H1 (cell line): ENCODE data around the gene PSMC5. TPM values are rescaled to one million over a fixed set of nuclear protein-coding genes. Genes with fewer than 3 reads are reported as not detected.
A peak's percentile ranks its signal among the peaks of the same experiment; 100 is the strongest.

Experiments used
- CTCF ChIA-PET: fragments of 300-600 bp; sonication (Branson Sonifier 250); formaldehyde crosslinking; loops from one replicate; lab custom pipeline; 2021; ENCODE audit not compliant: partially characterized antibody; lab: Charles Lee
- POLR2A ChIA-PET: fragments of 300-600 bp; sonication (Branson Sonifier 250); formaldehyde crosslinking; loops from one replicate; lab custom pipeline; 2021; ENCODE audit warnings: inconsistent platforms; ENCODE audit not compliant: partially characterized antibody; lab: Charles Lee
- DNase-seq, 2 experiments: peaks; one replicate each; pipeline versions ENCODE4 v3.0.0 to v3.0.0-alpha.2; 2010 to 2022; ENCODE audit warnings: low spot score in 2 of 2, low read depth in 1 of 2, mixed read lengths in 1 of 2
- FAIRE-seq: peaks from 2 replicates; lab custom pipeline; 2011; peaks lifted over from hg19 to GRCh38; lab: Jason Lieb, UNC
- H2AFZ ChIP-seq: 2 replicates; pipeline ENCODE4 v1.8.1; 2012; ENCODE audit warnings: low read length, inconsistent platforms
- H2AK5ac ChIP-seq: 2 replicates; pipeline ENCODE4 v1.6.1; 2013; ENCODE audit warnings: low read depth, low read length
- H2BK120ac ChIP-seq: replicated peaks from 2 replicates; pipeline ENCODE3; 2013; ENCODE audit warnings: low read depth, low read length, inconsistent platforms
- H2BK12ac ChIP-seq: 2 replicates; pipeline ENCODE4 v1.6.1; 2013; ENCODE audit warnings: low read depth, low read length
- H2BK15ac ChIP-seq: 2 replicates; pipeline ENCODE4 v1.6.1; 2013; ENCODE audit warnings: low read length
- H2BK20ac ChIP-seq: 2 replicates; pipeline ENCODE4 v1.6.1; 2013; ENCODE audit warnings: low read length
- H2BK5ac ChIP-seq: 2 replicates; pipeline ENCODE4 v1.6.1; 2013; ENCODE audit warnings: low read depth, low read length
- H3K14ac ChIP-seq: 2 replicates; pipeline ENCODE4 v1.6.1; 2013; ENCODE audit warnings: inconsistent platforms; ENCODE audit not compliant: insufficient read length
- H3K18ac ChIP-seq: 2 replicates; pipeline ENCODE4 v1.6.1; 2013; ENCODE audit warnings: low read length; ENCODE audit errors: extremely low read depth
- H3K23ac ChIP-seq: 2 replicates; pipeline ENCODE4 v1.6.1; 2013; ENCODE audit warnings: inconsistent platforms; ENCODE audit not compliant: insufficient read length
- H3K23me2 ChIP-seq: 2 replicates; pipeline ENCODE4 v1.6.1; 2013; ENCODE audit warnings: low read depth, low read length
- H3K27ac ChIP-seq: 2 replicates; pipeline ENCODE4 v1.6.1; 2011; ENCODE audit warnings: low read depth, low read length, inconsistent platforms
- H3K27me3 ChIP-seq, 4 experiments: replicated peaks in 1 of 4; 1 replicate in 1 of 4; 2 replicates in 3 of 4; pipeline versions ENCODE4 v1.6.1 to v1.8.1; 2011 to 2013; ENCODE audit warnings: low read length in 3 of 4, mild to moderate bottlenecking in 3 of 4, inconsistent platforms in 2 of 4, mixed read lengths in 2 of 4, moderate library complexity in 1 of 4; ENCODE audit not compliant: control insufficient read depth in 3 of 4, insufficient read depth in 3 of 4; ENCODE audit errors: extremely low read depth in 1 of 4
- H3K36me3 ChIP-seq, 4 experiments: 2 replicates each; pipeline versions ENCODE4 v1.6.1 to v1.8.1; 2011 to 2013; ENCODE audit warnings: mild to moderate bottlenecking in 4 of 4, low read length in 3 of 4, moderate library complexity in 2 of 4, control low read depth in 1 of 4, inconsistent platforms in 1 of 4; ENCODE audit not compliant: insufficient read depth in 4 of 4, control insufficient read depth in 2 of 4
- H3K4ac ChIP-seq: replicated peaks from 2 replicates; pipeline ENCODE3; 2013; ENCODE audit warnings: low read length, low read depth, mixed read lengths, inconsistent platforms; ENCODE audit not compliant: insufficient read length
- H3K4me1 ChIP-seq, 4 experiments: replicated peaks in 1 of 4; 1 replicate in 1 of 4; 2 replicates in 3 of 4; pipeline versions ENCODE4 v1.6.1 to v1.8.1; 2011 to 2013; ENCODE audit warnings: low read length in 3 of 4, inconsistent platforms in 2 of 4, mixed read lengths in 1 of 4; ENCODE audit not compliant: insufficient read depth in 4 of 4, control insufficient read depth in 3 of 4
- H3K4me2 ChIP-seq, 2 experiments: 2 replicates each; pipeline versions ENCODE4 v1.6.1 to v1.8.1; 2011 to 2013; ENCODE audit warnings: low read depth in 2 of 2, low read length in 2 of 2, control low read depth in 1 of 2, inconsistent platforms in 1 of 2, mild to moderate bottlenecking in 1 of 2; ENCODE audit not compliant: insufficient read depth in 1 of 2
- H3K4me3 ChIP-seq, 4 experiments: fragments of 200-600, 300-600 bp in 1 of 4; sonication (generic), shearing (Covaris generic), sonication (Bioruptor Twin) in 1 of 4; 2 replicates each; pipeline versions ENCODE4 v1.5.1 to v1.8.1; 2011 to 2016; ENCODE audit warnings: low read length in 4 of 4, low read depth in 3 of 4, control low read depth in 2 of 4, inconsistent platforms in 2 of 4, mild to moderate bottlenecking in 2 of 4, mixed read lengths in 1 of 4, moderate library complexity in 1 of 4; ENCODE audit not compliant: insufficient read depth in 2 of 4; ENCODE audit errors: extremely low read depth in 1 of 4
- H3K56ac ChIP-seq: replicated peaks from 2 replicates; pipeline ENCODE3; 2013; ENCODE audit warnings: low read depth, mild to moderate bottlenecking, mixed read lengths, low read length, inconsistent platforms; ENCODE audit not compliant: insufficient read length
- H3K79me1 ChIP-seq: 2 replicates; pipeline ENCODE4 v1.6.1; 2013; ENCODE audit warnings: low read depth, low read length, control low read depth
- H3K79me2 ChIP-seq, 2 experiments: 2 replicates each; pipeline versions ENCODE4 v1.6.1 to v1.8.1; 2012 to 2013; ENCODE audit warnings: low read length in 2 of 2, mild to moderate bottlenecking in 2 of 2, inconsistent platforms in 1 of 2; ENCODE audit not compliant: insufficient read depth in 2 of 2, control insufficient read depth in 1 of 2
- H3K9ac ChIP-seq, 4 experiments: replicated peaks in 1 of 4; 1 replicate in 1 of 4; 2 replicates in 3 of 4; pipeline versions ENCODE4 v1.6.1 to v1.8.1; 2011 to 2013; ENCODE audit warnings: low read depth in 3 of 4, low read length in 3 of 4, control low read depth in 2 of 4, mild to moderate bottlenecking in 2 of 4, moderate library complexity in 2 of 4, inconsistent platforms in 1 of 4; ENCODE audit errors: extremely low read depth in 1 of 4
- H3K9me3 ChIP-seq, 2 experiments: 2 replicates each; pipeline versions ENCODE4 v1.6.1 to v1.8.1; 2012 to 2013; ENCODE audit warnings: mild to moderate bottlenecking in 2 of 2, moderate library complexity in 2 of 2, control low read depth in 1 of 2, inconsistent platforms in 1 of 2, low read depth in 1 of 2, low read length in 1 of 2, mixed read lengths in 1 of 2; ENCODE audit not compliant: insufficient read depth in 2 of 2
- H4K20me1 ChIP-seq, 2 experiments: replicated peaks in 1 of 2; 2 replicates each; pipeline versions ENCODE3 to v1.8.1; 2011 to 2013; ENCODE audit warnings: inconsistent platforms in 2 of 2, low read length in 2 of 2, mild to moderate bottlenecking in 1 of 2; ENCODE audit not compliant: insufficient read depth in 2 of 2, control insufficient read depth in 1 of 2
- H4K5ac ChIP-seq: 2 replicates; pipeline ENCODE4 v1.6.1; 2013; ENCODE audit warnings: low read length, low read depth, mixed read lengths, inconsistent platforms; ENCODE audit not compliant: insufficient read length
- H4K8ac ChIP-seq: 2 replicates; pipeline ENCODE4 v1.8.0; 2013; ENCODE audit warnings: mild to moderate bottlenecking, moderate library complexity, low read length, inconsistent platforms; ENCODE audit not compliant: insufficient read depth; ENCODE audit errors: extremely low read depth
- H4K91ac ChIP-seq: replicated peaks from 2 replicates; pipeline ENCODE3; 2013; ENCODE audit warnings: low read length, mixed read lengths, inconsistent platforms; ENCODE audit not compliant: insufficient read length
- JUND ChIP-seq: IDR thresholded peaks from 2 replicates; pipeline ENCODE4 v1.6.1; 2011; ENCODE audit warnings: mild to moderate bottlenecking, improper control_type of control experiment, low read length
- KDM1A ChIP-seq: fragments of 200-600, 300-600 bp; sonication (generic); IDR thresholded peaks from 2 replicates; pipeline ENCODE4 v1.7.1; 2016; ENCODE audit warnings: mild to moderate bottlenecking, low read length, borderline replicate concordance
- KDM4A ChIP-seq: IDR thresholded peaks from one replicate; pipeline ENCODE4 v1.7.1; 2012; ENCODE audit warnings: low read depth, mild to moderate bottlenecking, moderate library complexity, low read length, inconsistent platforms; ENCODE audit not compliant: severe bottlenecking
- NANOG ChIP-seq: IDR thresholded peaks from 2 replicates; pipeline ENCODE4 v1.6.1; 2011; ENCODE audit warnings: low read length, low read depth, mild to moderate bottlenecking, inconsistent platforms; ENCODE audit not compliant: insufficient read depth, poor library complexity, severe bottlenecking
- TCF12 ChIP-seq: IDR thresholded peaks from 2 replicates; pipeline ENCODE4 v1.6.1; 2011; ENCODE audit warnings: low read depth, mild to moderate bottlenecking, low read length
- WGBS, 2 experiments: shearing (Covaris generic) in 1 of 2; methylation state at CpG; one replicate each; pipeline versions ENCODE4 v1.1.6 to v1.1.7; 2013 to 2015; ENCODE audit warnings: low lambda C conversion rate in 2 of 2, mixed read lengths in 2 of 2, inconsistent platforms in 1 of 2, low coverage in 1 of 2, missing lambda C conversion rate in 1 of 2; ENCODE audit not compliant: insufficient replicate concordance in 2 of 2, insufficient coverage in 1 of 2, insufficient read length in 1 of 2; ENCODE audit errors: extremely low coverage in 1 of 2, missing lambda C conversion rate in 1 of 2; 5-methylcytosine and 5-hydroxymethylcytosine counted together
- polyA plus RNA-seq, 7 experiments: library from polyadenylated mRNA; depleted of rRNA in 3 of 7; stranded (reverse) in 5 of 7; unstranded in 2 of 7; fragments of >200 nt in 5 of 7; fragments of 200-250 nt in 2 of 7; gene quantifications; 1 replicate in 5 of 7; 2 replicates in 1 of 7; 4 replicates in 1 of 7; pipeline versions ENCODE4 v1.2.1 to v1.2.3, GENCODE V29; 2011 to 2013; ENCODE audit warnings: missing spikeins in 2 of 7, mixed read lengths in 2 of 7
- total RNA-seq: library from RNA; stranded (reverse); fragmentation: NEBNext Ultra II Directional; extraction: Animal tissue kit (Norgen Biotek cat#: 25700); gene quantifications from 2 replicates; pipeline ENCODE4 v1.2.1, GENCODE V29; 2021

Gene PSMC5
- total and polyA plus RNA-seq, 2 of the 8 experiments (the other 6 are each of a cell fraction or from before 2014, with no cell fraction given), result 172 to 180 TPM

GRCh38 chr17:63804328-63804727, 22.9 kb upstream of the PSMC5 start:
- DNase-seq, result peak in 1 of 2 experiments; percentile 8
- Histone ChIP-seq H4K20me1 (peaks cover 3% of the 10 kb centered on the region in 2 experiments), H3K79me2 (no peaks in the 10 kb centered on the region), H3K79me1 (no peaks in the 10 kb centered on the region; the same call in 1 of the 2 replicates), H4K5ac (no peak overlapping the region), H4K8ac (no peak overlapping the region), H2BK15ac (no peak overlapping the region), H2BK12ac (no peak overlapping the region), H2BK5ac (no peak overlapping the region), H3K36me3 (peaks cover 32 to 95% (median 74%) of the 10 kb centered on the region in 4 experiments), H3K4me2 (no peak overlapping the region), H3K23ac (no peak overlapping the region), H2AFZ (no peak overlapping the region), H3K14ac (no peak overlapping the region), H3K4me3 (no peak overlapping the region), H3K4me1 (no peaks in the 10 kb centered on the region), H3K4ac (no peak overlapping the region), H2AK5ac (no peak overlapping the region), H3K9ac (no peak overlapping the region), H2BK120ac (no peak overlapping the region), H3K56ac (no peak overlapping the region), H3K18ac (no peak overlapping the region), H3K27me3 (no peaks in the 10 kb centered on the region), H4K91ac (no peak overlapping the region), H3K9me3 (no peaks in the 10 kb centered on the region), H2BK20ac (no peak overlapping the region), H3K23me2 (no peaks in the 10 kb centered on the region), H3K27ac (no peak overlapping the region)
- FAIRE-seq, result no peak
- TF ChIP-seq JUND, result no peak
- TF ChIP-seq KDM1A, result no peak
- TF ChIP-seq TCF12, result no peak
- TF ChIP-seq KDM4A, result no peak
- no peak for TF ChIP-seq NANOG
- 95% methylated on average over 1 of the region's 1 CpG; no CpG with 5 or more reads in 1 of the 2 experiments for WGBS, 2 experiments
- CTCF ChIA-PET, result interaction anchor here (0.7 to 1.6 kb wide), 7 partner anchors 10 to 378 kb away, joined by 3 to 6 read pairs (median 3); partner anchors contain the start of genes CCDC47 and DDX42
- POLR2A ChIA-PET, result interaction anchor here (1.0 to 2.0 kb wide), 9 partner anchors 9 to 31 kb away, joined by 3 to 8 read pairs (median 5); partner anchors contain the start of genes CCDC47 and DDX42
